Uterine smooth muscle cell (primary cell): ENCODE data around the gene ZNF143. TPM values are rescaled to one million over a fixed set of nuclear protein-coding genes. Genes with fewer than 3 reads are reported as not detected.

Experiments
- total RNA-seq: library from RNA; depleted of rRNA; stranded (reverse); fragments of >200 nt; gene quantifications from 2 replicates; pipeline ENCODE4 v1.2.3, GENCODE V29; 2014

Gene ZNF143
- 27.9 and 52.8 TPM in 2 replicates for total RNA-seq

DNA sequence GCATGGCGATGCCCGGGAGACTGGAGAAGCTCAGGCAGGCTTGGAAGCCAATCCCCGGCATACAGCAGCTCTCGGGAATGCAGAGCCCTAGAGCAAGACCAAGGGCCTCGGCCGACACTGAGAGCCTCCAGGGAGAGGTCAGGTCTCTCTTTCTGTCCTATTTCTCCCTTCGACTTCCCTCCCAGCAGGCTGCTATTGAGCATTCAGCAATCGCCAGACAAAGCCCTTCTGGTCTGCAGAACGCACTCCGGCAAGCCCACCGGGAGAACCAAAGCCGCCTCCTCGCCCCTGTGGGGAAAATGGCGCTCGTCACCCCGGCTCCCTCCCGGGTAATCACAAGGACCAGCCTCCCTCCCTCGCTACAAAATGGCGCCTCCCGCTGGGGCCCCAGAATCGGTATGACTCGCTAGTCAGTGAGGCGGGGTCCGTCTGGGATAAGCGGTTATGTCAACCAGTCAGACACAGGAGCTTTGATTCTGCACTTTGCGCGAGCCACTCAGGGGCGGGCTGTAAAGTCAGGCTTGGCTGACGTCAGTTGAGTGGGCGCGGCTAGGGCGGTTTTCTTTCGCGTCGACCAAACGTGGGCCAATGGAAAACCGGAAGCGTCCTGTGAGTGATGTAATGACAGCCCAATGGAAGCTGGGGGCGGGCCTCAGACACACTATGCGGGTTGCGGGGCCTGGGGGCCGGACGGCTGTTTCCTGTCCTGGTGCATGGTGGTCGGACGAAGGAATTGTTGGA lies at the start of gene ZNF143:
Gene ZNF143 (plus strand): TSS at position 691 of the 741 bp plus-strand sequence. CDS start 10,297 bp downstream, outside the sequence.

DNA sequence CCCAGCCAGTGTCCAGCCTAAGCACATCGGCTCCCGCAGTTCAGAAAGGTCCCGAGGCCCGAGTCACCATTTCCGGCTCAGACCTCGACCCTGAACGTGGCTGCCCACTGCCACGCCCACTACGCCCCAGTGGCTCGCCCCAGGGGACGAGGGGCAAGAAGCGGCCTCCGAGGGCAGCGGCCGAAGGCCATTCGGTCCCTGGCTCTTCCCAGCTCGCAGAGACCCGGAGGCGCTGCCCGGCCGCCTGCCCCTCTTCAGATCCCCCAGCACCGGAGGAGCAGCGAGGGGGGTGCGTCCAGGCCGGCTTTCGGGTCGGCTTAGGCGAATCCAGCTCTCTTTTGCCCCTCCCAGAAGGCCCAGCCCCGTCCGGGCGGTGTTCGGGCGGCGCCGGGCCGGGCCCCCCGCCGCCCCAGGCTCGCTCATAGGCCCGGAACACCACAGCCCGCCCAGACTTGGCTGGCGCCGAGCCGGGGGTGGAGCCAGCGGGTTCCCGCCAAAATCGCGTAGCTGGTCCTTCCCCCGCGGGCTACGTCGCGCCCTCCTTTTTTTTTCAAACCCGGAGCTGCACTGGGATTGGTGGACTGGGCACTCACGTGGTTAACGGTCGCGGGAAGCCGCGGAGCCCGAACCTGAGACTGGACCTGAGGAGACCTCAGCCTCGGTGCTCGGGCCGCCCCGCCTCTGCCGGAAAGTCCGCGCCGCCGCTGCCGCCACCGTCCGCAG lies 112.4 kb downstream of the ZNF143 start, which contains the start of gene WEE1:
Gene WEE1 (plus strand): TSS at position 619 of the 723 bp plus-strand sequence. CDS start 264 bp downstream, outside the sequence.

Other genes with a start within 250 kb of the ZNF143 start
- 183 and 188 TPM in 2 replicates for gene DENND5A, start 195.7 kb upstream of the ZNF143 start, total RNA-seq
- gene TMEM41B, start 146.4 kb upstream of the ZNF143 start, total RNA-seq: 102 and 124 TPM in 2 replicates
- gene IPO7, start 76.4 kb upstream of the ZNF143 start, total RNA-seq: 150 and 186 TPM in 2 replicates
- 39.2 and 63.9 TPM in 2 replicates for gene WEE1, start 112.7 kb downstream of the ZNF143 start, total RNA-seq
- gene SWAP70, start 203.1 kb downstream of the ZNF143 start, total RNA-seq: 38.9 and 44.2 TPM in 2 replicates